ENCODE data around the gene RMI1.

- TF ChIP-seq CTCF (IDR thresholded peaks at IDR 0.05) (no peak), POLR2AphosphoS5 (IDR thresholded peaks at IDR 0.05; ENCODE audit: insufficient read depth in 1 of 2, low read depth in 1 of 2) (no peak), POLR2A (IDR thresholded peaks at IDR 0.05) (no peak)
Observed at GRCh38 chr9:83932011-83932410, 48.6 kb upstream of the RMI1 start.
